Neural cell (in vitro differentiated cells): Measurements from ENCODE around the gene CA5A.

ENCODE experiments used
- EP300 ChIP-seq: fragments of 450-650 bp; conservative IDR thresholded peaks from 2 replicates; pipeline ENCODE4 v1.6.1; 2014; ENCODE audit warnings: antibody characterized with exemption, mild to moderate bottlenecking, moderate library complexity; ENCODE audit not compliant: poor library complexity, severe bottlenecking
- EZH2 ChIP-seq: fragments of 200-600, 300-800 bp; shearing (Covaris generic), sonication (generic); IDR thresholded peaks from 2 replicates; pipeline ENCODE4 v1.6.1; 2014; ENCODE audit warnings: antibody characterized with exemption, low read length, borderline replicate concordance, mild to moderate bottlenecking; ENCODE audit not compliant: insufficient read depth, poor library complexity, severe bottlenecking
- MXI1 ChIP-seq: fragments of 450-650 bp; conservative IDR thresholded peaks from 2 replicates; pipeline ENCODE4 v1.6.1; 2014; ENCODE audit warnings: antibody characterized with exemption, mild to moderate bottlenecking; ENCODE audit not compliant: poor library complexity, severe bottlenecking
- POLR2AphosphoS5 ChIP-seq: IDR thresholded peaks from 2 replicates; pipeline ENCODE4 v1.6.1; 2012
- RAD21 ChIP-seq: fragments of 450-650 bp; conservative IDR thresholded peaks from 2 replicates; pipeline ENCODE4 v1.6.1; 2014; ENCODE audit warnings: antibody characterized with exemption, mild to moderate bottlenecking, moderate library complexity
- TAF1 ChIP-seq: IDR thresholded peaks from 2 replicates; pipeline ENCODE4 v1.6.1; 2012; ENCODE audit warnings: low read depth
- TF ChIP-seq, protein P1 (sequence below): fragments of 450-650 bp; IDR thresholded peaks from 2 replicates; pipeline ENCODE4 v1.5.1; 2014; ENCODE audit warnings: antibody characterized with exemption, mild to moderate bottlenecking, moderate library complexity; ENCODE audit not compliant: poor library complexity, severe bottlenecking
- TF ChIP-seq, protein P2 (sequence below): IDR thresholded peaks from 2 replicates; pipeline ENCODE4 v1.6.1; 2012; ENCODE audit warnings: borderline replicate concordance

DNA sequence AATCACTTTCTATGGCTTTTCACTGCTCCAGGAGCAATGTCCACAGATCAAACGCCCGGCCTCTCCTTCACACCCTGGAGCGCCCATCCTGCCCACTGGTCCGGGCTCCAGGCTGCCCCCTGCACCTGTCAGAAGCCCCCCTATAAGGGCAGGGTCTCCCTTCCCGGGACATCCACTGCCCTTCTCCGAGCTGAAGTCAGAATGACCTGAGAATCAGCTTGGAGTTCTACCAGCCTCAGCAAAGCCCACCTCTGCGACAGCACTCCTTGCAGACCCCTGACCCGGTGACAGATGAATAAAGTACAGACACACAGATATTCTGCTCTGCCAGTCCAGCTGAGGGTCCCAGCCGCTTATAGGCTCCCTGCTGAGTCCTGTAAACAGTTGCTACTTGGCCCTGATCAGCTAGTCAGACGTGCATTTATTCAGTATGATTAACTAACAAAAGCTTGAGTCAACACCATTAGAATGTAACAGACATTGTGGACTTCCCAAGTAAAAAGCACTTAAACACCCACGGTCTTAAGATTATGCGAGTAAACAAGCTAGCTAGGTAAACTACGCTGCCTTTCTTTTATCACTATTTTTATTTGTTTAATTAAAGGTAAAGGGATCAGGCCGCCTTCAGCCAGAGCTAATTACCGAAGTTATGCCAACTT lies 71.9 kb downstream of the CA5A start:
- TF ChIP-seq, protein P1, sequence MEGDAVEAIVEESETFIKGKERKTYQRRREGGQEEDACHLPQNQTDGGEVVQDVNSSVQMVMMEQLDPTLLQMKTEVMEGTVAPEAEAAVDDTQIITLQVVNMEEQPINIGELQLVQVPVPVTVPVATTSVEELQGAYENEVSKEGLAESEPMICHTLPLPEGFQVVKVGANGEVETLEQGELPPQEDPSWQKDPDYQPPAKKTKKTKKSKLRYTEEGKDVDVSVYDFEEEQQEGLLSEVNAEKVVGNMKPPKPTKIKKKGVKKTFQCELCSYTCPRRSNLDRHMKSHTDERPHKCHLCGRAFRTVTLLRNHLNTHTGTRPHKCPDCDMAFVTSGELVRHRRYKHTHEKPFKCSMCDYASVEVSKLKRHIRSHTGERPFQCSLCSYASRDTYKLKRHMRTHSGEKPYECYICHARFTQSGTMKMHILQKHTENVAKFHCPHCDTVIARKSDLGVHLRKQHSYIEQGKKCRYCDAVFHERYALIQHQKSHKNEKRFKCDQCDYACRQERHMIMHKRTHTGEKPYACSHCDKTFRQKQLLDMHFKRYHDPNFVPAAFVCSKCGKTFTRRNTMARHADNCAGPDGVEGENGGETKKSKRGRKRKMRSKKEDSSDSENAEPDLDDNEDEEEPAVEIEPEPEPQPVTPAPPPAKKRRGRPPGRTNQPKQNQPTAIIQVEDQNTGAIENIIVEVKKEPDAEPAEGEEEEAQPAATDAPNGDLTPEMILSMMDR: no peak
- no peak for TF ChIP-seq EZH2
- TF ChIP-seq, protein P2, sequence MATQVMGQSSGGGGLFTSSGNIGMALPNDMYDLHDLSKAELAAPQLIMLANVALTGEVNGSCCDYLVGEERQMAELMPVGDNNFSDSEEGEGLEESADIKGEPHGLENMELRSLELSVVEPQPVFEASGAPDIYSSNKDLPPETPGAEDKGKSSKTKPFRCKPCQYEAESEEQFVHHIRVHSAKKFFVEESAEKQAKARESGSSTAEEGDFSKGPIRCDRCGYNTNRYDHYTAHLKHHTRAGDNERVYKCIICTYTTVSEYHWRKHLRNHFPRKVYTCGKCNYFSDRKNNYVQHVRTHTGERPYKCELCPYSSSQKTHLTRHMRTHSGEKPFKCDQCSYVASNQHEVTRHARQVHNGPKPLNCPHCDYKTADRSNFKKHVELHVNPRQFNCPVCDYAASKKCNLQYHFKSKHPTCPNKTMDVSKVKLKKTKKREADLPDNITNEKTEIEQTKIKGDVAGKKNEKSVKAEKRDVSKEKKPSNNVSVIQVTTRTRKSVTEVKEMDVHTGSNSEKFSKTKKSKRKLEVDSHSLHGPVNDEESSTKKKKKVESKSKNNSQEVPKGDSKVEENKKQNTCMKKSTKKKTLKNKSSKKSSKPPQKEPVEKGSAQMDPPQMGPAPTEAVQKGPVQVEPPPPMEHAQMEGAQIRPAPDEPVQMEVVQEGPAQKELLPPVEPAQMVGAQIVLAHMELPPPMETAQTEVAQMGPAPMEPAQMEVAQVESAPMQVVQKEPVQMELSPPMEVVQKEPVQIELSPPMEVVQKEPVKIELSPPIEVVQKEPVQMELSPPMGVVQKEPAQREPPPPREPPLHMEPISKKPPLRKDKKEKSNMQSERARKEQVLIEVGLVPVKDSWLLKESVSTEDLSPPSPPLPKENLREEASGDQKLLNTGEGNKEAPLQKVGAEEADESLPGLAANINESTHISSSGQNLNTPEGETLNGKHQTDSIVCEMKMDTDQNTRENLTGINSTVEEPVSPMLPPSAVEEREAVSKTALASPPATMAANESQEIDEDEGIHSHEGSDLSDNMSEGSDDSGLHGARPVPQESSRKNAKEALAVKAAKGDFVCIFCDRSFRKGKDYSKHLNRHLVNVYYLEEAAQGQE: no peak
- no peak for TF ChIP-seq POLR2AphosphoS5
- TF ChIP-seq RAD21: no peak
- TF ChIP-seq TAF1: no peak
- TF ChIP-seq MXI1: no peak
- no peak for TF ChIP-seq EP300
